ENCODE measurements around the gene GRM4. TPM values are rescaled to one million over a fixed set of nuclear protein-coding genes. Genes with fewer than 3 reads are reported as not detected.

GRM4 gene
- total and polyA plus RNA-seq, 10 donors, result 0.02 to 0.26 (median 0.09) TPM; not detected in 3

GRCh38 chr6:34071136-34071883, 74.6 kb downstream of the GRM4 start:
- TF ChIP-seq POLR2A (IDR thresholded peaks at IDR 0.05), result peak in 1 of 3 donors; percentile 9
- no peak for TF ChIP-seq CTCF (IDR thresholded peaks at IDR 0.05 in 8 of 11, conservative IDR thresholded peaks at IDR 0.05 in 3 of 11)
- DNase-seq, result no peak
- H3K4me1 ChIP-seq, result no peaks in the 10 kb centered on the region
- H3K27ac ChIP-seq, result no peak overlapping the region
- WGBS, 5 donors, result 72 to 95% (median 93%) methylated on average over 3 of the region's 3 CpGs
- H3K27me3 ChIP-seq (replicated peaks in 1 of 7), result peaks cover 0 to 31% (median 0%) of the 10 kb centered on the region in 7 donors
- no peaks in the 10 kb centered on the region for H3K36me3 ChIP-seq
- no peak overlapping the region for H3K4me3 ChIP-seq
- no peaks in the 10 kb centered on the region for H3K9me3 ChIP-seq
- intact Hi-C loops (cut with DNase I; ENCODE audit: low total_unique reads), result no loop called here

- H3K27me3 ChIP-seq (replicated peaks in 1 of 7), result peaks cover 0 to 38% (median 0%) of the 10 kb centered on the region in 7 donors
- H3K4me3 ChIP-seq, result no peak overlapping the region
- intact Hi-C loops (cut with DNase I; ENCODE audit: low total_unique reads), result no loop called here
- no peaks in the 10 kb centered on the region for H3K4me1 ChIP-seq
- no peak for DNase-seq
- H3K36me3 ChIP-seq, result no peaks in the 10 kb centered on the region
- H3K27ac ChIP-seq, result no peak overlapping the region
- TF ChIP-seq POLR2AphosphoS5 (IDR thresholded peaks at IDR 0.05) (no peak), CTCF (IDR thresholded peaks at IDR 0.05 in 8 of 11, conservative IDR thresholded peaks at IDR 0.05 in 3 of 11) (no peak), POLR2A (IDR thresholded peaks at IDR 0.05) (no peak)
- WGBS, 5 donors, result 80 to 85% (median 84%) methylated on average over 14 to 15 of the region's 15 CpGs
- H3K9me3 ChIP-seq, result no peaks in the 10 kb centered on the region
Observed at GRCh38 chr6:34070315-34071135, 75.4 kb downstream of the GRM4 start.

GRCh38 chr6:34068462-34069044, 77.3 kb downstream of the GRM4 start:
- Histone ChIP-seq H3K4me1 (no peaks in the 10 kb centered on the region), H3K36me3 (no peaks in the 10 kb centered on the region), H3K27ac (no peak overlapping the region), H3K27me3 (replicated peaks in 1 of 7) (peaks cover 0 to 57% (median 7%) of the 10 kb centered on the region in 7 donors), H3K9me3 (no peaks in the 10 kb centered on the region), H3K4me3 (no peak overlapping the region)
- intact Hi-C loops (cut with DNase I; ENCODE audit: low total_unique reads), result no loop called here
- 57 to 69% (median 66%) methylated on average over 8 of the region's 8 CpGs for WGBS, 5 donors
- TF ChIP-seq POLR2AphosphoS5 (IDR thresholded peaks at IDR 0.05), result no peak
- TF ChIP-seq POLR2A (IDR thresholded peaks at IDR 0.05), result no peak
- no peak for TF ChIP-seq CTCF (IDR thresholded peaks at IDR 0.05 in 8 of 11, conservative IDR thresholded peaks at IDR 0.05 in 3 of 11)
- no peak for DNase-seq

- Histone ChIP-seq H3K4me3 (no peak overlapping the region), H3K4me1 (no peaks in the 10 kb centered on the region), H3K27me3 (replicated peaks in 1 of 7) (peaks cover 0 to 62% (median 13%) of the 10 kb centered on the region in 7 donors), H3K36me3 (no peaks in the 10 kb centered on the region), H3K27ac (no peak overlapping the region), H3K9me3 (no peaks in the 10 kb centered on the region)
- TF ChIP-seq POLR2A (IDR thresholded peaks at IDR 0.05) (no peak), CTCF (IDR thresholded peaks at IDR 0.05 in 8 of 11, conservative IDR thresholded peaks at IDR 0.05 in 3 of 11) (no peak), POLR2AphosphoS5 (IDR thresholded peaks at IDR 0.05) (no peak)
- WGBS, 5 donors, result 57 to 69% (median 66%) methylated on average over 12 to 13 of the region's 13 CpGs
- no peak for DNase-seq
- intact Hi-C loops (cut with DNase I; ENCODE audit: low total_unique reads), result no loop called here
Observed at GRCh38 chr6:34067814-34068213, 78.1 kb downstream of the GRM4 start.
